Panc1 (cell line): ENCODE data around the gene NBEAL2. TPM values are rescaled to one million over a fixed set of nuclear protein-coding genes. Genes with fewer than 3 reads are reported as not detected.

Experiments used
- ATAC-seq: fragments of 200-7000 bp; cut with Tn5 transposase; 2 replicates; pipeline ENCODE4 v1.9.1; 2020; ENCODE audit warnings: mild to moderate bottlenecking, moderate library complexity
- BruUV-seq: library from RNA; stranded (reverse); fragments of 400-500 nt; replicated peaks from 2 replicates; lab custom pipeline; 2021; lab: Mats Ljungman, UMichigan
- CTCF ChIA-PET: fragments of 300-600 bp; sonication (Branson Sonifier 250); formaldehyde crosslinking; loops from one replicate; lab custom pipeline; 2022; ENCODE audit warnings: antibody characterized with exemption; lab: Charles Lee
- POLR2A ChIA-PET: fragments of 300-600 bp; sonication (Branson Sonifier 250); formaldehyde crosslinking; loops from one replicate; lab custom pipeline; 2022; ENCODE audit warnings: antibody characterized with exemption; lab: Charles Lee
- DNase-seq: peaks from one replicate; pipeline ENCODE4 v3.0.0-alpha.2; 2010; ENCODE audit warnings: low read depth, low spot score
- H3K27ac ChIP-seq: 2 replicates; pipeline ENCODE4 v1.5.1; 2011; ENCODE audit warnings: mild to moderate bottlenecking, low read length, inconsistent platforms
- H3K27me3 ChIP-seq: fragments of 200-500 bp; sonication (Bioruptor generic); 2 replicates; pipeline ENCODE4 v1.6.0; 2014; ENCODE audit warnings: low read length, inconsistent platforms; ENCODE audit not compliant: control insufficient read depth, insufficient read depth
- H3K36me3 ChIP-seq: fragments of 200-500 bp; sonication (Bioruptor generic); 2 replicates; pipeline ENCODE4 v1.5.1; 2014; ENCODE audit warnings: inconsistent platforms, mild to moderate bottlenecking, low read length, moderate library complexity; ENCODE audit not compliant: control insufficient read depth, insufficient read depth
- H3K4me1 ChIP-seq: 2 replicates; pipeline ENCODE4 v1.5.1; 2011; ENCODE audit warnings: inconsistent platforms, mild to moderate bottlenecking, low read length, moderate library complexity; ENCODE audit not compliant: control insufficient read depth, insufficient read depth
- H3K4me3 ChIP-seq, 2 experiments: 2 replicates each; pipeline ENCODE4 v1.5.1; 2011 to 2012; ENCODE audit warnings: low read depth in 2 of 2, low read length in 2 of 2, mild to moderate bottlenecking in 2 of 2, inconsistent platforms in 1 of 2, moderate library complexity in 1 of 2
- H3K9me3 ChIP-seq: fragments of 200-500 bp; sonication (Bioruptor generic); 2 replicates; pipeline ENCODE4 v1.5.1; 2014; ENCODE audit warnings: low read depth, mild to moderate bottlenecking, inconsistent platforms, low read length, moderate library complexity; ENCODE audit not compliant: control insufficient read depth, insufficient read depth
- CTCF ChIP-seq: fragments of 450-650 bp; IDR thresholded peaks from 2 replicates; pipeline ENCODE4 v1.5.1; 2017; ENCODE audit warnings: mild to moderate bottlenecking
- POLR2AphosphoS5 ChIP-seq: IDR thresholded peaks from 2 replicates; pipeline ENCODE4 v1.6.1; 2012; ENCODE audit warnings: mild to moderate bottlenecking, low read depth, low read length, moderate library complexity
- REST ChIP-seq, 2 experiments: IDR thresholded peaks; 2 replicates each; pipeline ENCODE4 v1.6.1; 2011 to 2012; ENCODE audit warnings: low read depth in 2 of 2, control low read depth in 1 of 2, low read length in 1 of 2, mild to moderate bottlenecking in 1 of 2, moderate library complexity in 1 of 2; ENCODE audit not compliant: insufficient read depth in 1 of 2
- SIN3A ChIP-seq: IDR thresholded peaks from 2 replicates; pipeline ENCODE4 v1.6.1; 2012; ENCODE audit warnings: low read depth, mild to moderate bottlenecking, low read length, moderate library complexity, borderline replicate concordance; ENCODE audit not compliant: insufficient read depth
- TCF7L2 ChIP-seq: IDR thresholded peaks from 2 replicates; pipeline ENCODE4 v1.6.1; 2011; ENCODE audit warnings: mild to moderate bottlenecking, low read depth, low read length, inconsistent platforms
- in situ Hi-C: cut with HindIII; loops from 2 replicates; pipeline ENCODE4 v1.10.0; 2016; ENCODE audit warnings: low sequenced_read_pairs, low pct_unique_long_range_greater_than_20kb
- intact Hi-C: fragments of 100-400 bp; cut with micrococcal nuclease; formaldehyde crosslinking; loops from one replicate; pipeline ENCODE4 v1.10.0; 2022; ENCODE audit not compliant: unreplicated experiment
- total RNA-seq: library from RNA; stranded (reverse); gene quantifications from one replicate; pipeline ENCODE4 v1.2.1, GENCODE V29; 2021; ENCODE audit not compliant: unreplicated experiment

NBEAL2 gene
- total RNA-seq, 1 experiment from 2014 or later = 38.8 TPM

GRCh38 chr3:46997453-46998091, 18.1 kb downstream of the NBEAL2 start:
- no peaks in the 10 kb centered on the region for H3K27me3 ChIP-seq
- H3K4me3 ChIP-seq = no peak overlapping the region
- TF ChIP-seq CTCF (no peak), POLR2AphosphoS5 (no peak), TCF7L2 (no peak), REST (IDR thresholded peaks at IDR 0.05; ENCODE audit: insufficient read depth in 1 of 2, low read depth in 2 of 2, low read length in 1 of 2) (no peak), SIN3A (no peak)
- BruUV-seq = no TSS peak
- no peaks in the 10 kb centered on the region for H3K36me3 ChIP-seq
- POLR2A ChIA-PET = no interaction called here
- no peak overlapping the region for H3K27ac ChIP-seq
- DNase-seq (no peak), ATAC-seq (0 out of 2 replicates have a peak, but pooled peaks have one; percentile 4)
- in situ Hi-C loops = no loop called here
- CTCF ChIA-PET = interaction anchor here (1.0 kb wide), 1 partner anchor 74 kb away, joined by 3 read pairs; no protein-coding TSS in a partner anchor
- H3K4me1 ChIP-seq = no peaks in the 10 kb centered on the region
- no peaks in the 10 kb centered on the region for H3K9me3 ChIP-seq
- intact Hi-C loops = loop anchor here (10.0 kb wide), 1 partner anchor 73 kb away; no protein-coding TSS in a partner anchor

GRCh38 chr3:46998121-46998851, 18.8 kb downstream of the NBEAL2 start:
- POLR2A ChIA-PET = no interaction called here
- DNase-seq = no peak
- intact Hi-C loops (loop anchor here (10.0 kb wide), 1 partner anchor 73 kb away; no protein-coding TSS in a partner anchor), in situ Hi-C loops (no loop called here)
- Histone ChIP-seq H3K27me3 (no peaks in the 10 kb centered on the region), H3K4me1 (no peaks in the 10 kb centered on the region), H3K36me3 (no peaks in the 10 kb centered on the region), H3K27ac (no peak overlapping the region), H3K4me3 (no peak overlapping the region), H3K9me3 (no peaks in the 10 kb centered on the region)
- BruUV-seq = no TSS peak
- ATAC-seq = peak; percentile 83
- CTCF ChIA-PET = interaction anchor here (1.0 kb wide), 1 partner anchor 75 kb away, joined by 3 read pairs; no protein-coding TSS in a partner anchor
- TF ChIP-seq TCF7L2 = no peak
- no peak for TF ChIP-seq SIN3A
- no peak for TF ChIP-seq POLR2AphosphoS5
- no peak for TF ChIP-seq REST (IDR thresholded peaks at IDR 0.05; ENCODE audit: insufficient read depth in 1 of 2, low read depth in 2 of 2, low read length in 1 of 2)
- peak; percentile 90 for TF ChIP-seq CTCF
